Neural progenitor cell (in vitro differentiated cells): ENCODE results near the gene ASMT. TPM values are rescaled to one million over a fixed set of nuclear protein-coding genes. Genes with fewer than 3 reads are reported as not detected.

Experiments used
- DNase-seq: peaks from one replicate; pipeline ENCODE4 v3.0.0-alpha.2; 2016; ENCODE audit warnings: low spot score
- H2AFZ ChIP-seq: fragments of 200-600 bp; sonication (generic); replicated peaks from 2 replicates; pipeline ENCODE4 v1.6.1; 2016; ENCODE audit warnings: antibody characterized with exemption
- H3F3A ChIP-seq: fragments of 200-600 bp; sonication (generic); 2 replicates; pipeline ENCODE4 v1.6.1; 2016; ENCODE audit warnings: antibody characterized with exemption, low read depth
- H3K27ac ChIP-seq: fragments of 200-600 bp; sonication (generic); 2 replicates; pipeline ENCODE4 v1.5.1; 2016; ENCODE audit warnings: mild to moderate bottlenecking
- H3K27me3 ChIP-seq: fragments of 200-600 bp; sonication (generic); 2 replicates; pipeline ENCODE4 v1.6.1; 2016; ENCODE audit warnings: mild to moderate bottlenecking, moderate library complexity
- H3K36me3 ChIP-seq: fragments of 200-600 bp; sonication (generic); 2 replicates; pipeline ENCODE4 v1.5.1; 2016
- H3K4me1 ChIP-seq: fragments of 200-600 bp; sonication (generic); 2 replicates; pipeline ENCODE4 v1.6.1; 2016; ENCODE audit warnings: mixed run types
- H3K4me2 ChIP-seq: fragments of 200-600 bp; sonication (generic); 2 replicates; pipeline ENCODE4 v1.6.1; 2016
- H3K4me3 ChIP-seq: fragments of 200-600 bp; sonication (generic); 2 replicates; pipeline ENCODE4 v1.5.1; 2016
- H3K79me2 ChIP-seq: fragments of 200-600 bp; sonication (generic); 2 replicates; pipeline ENCODE4 v1.6.1; 2016; ENCODE audit warnings: low read depth
- H3K9ac ChIP-seq: fragments of 200-600 bp; sonication (generic); 2 replicates; pipeline ENCODE4 v1.6.1; 2016
- H3K9me3 ChIP-seq: fragments of 200-600 bp; sonication (generic); 2 replicates; pipeline ENCODE4 v1.5.1; 2016; ENCODE audit warnings: low read depth
- H4K20me1 ChIP-seq: fragments of 200-600 bp; sonication (generic); 2 replicates; pipeline ENCODE4 v1.6.1; 2016; ENCODE audit warnings: low read depth
- H3K27ac Mint-ChIP-seq: 3 replicates; pipeline ENCODE4 v1.8.0; 2021; ENCODE audit warnings: mixed read lengths
- H3K27me3 Mint-ChIP-seq: 2 replicates; pipeline ENCODE4 v1.8.0; 2022; ENCODE audit warnings: low read depth, mild to moderate bottlenecking, inconsistent platforms, moderate library complexity, mixed read lengths; ENCODE audit not compliant: insufficient read depth
- H3K36me3 Mint-ChIP-seq: 3 replicates; pipeline ENCODE4 v1.8.0; 2021; ENCODE audit warnings: mixed read lengths
- H3K4me1 Mint-ChIP-seq: 3 replicates; pipeline ENCODE4 v1.8.0; 2021; ENCODE audit warnings: mixed read lengths
- H3K4me3 Mint-ChIP-seq: 3 replicates; pipeline ENCODE4 v1.8.0; 2021; ENCODE audit warnings: mild to moderate bottlenecking, moderate library complexity, mixed read lengths
- H3K9me3 Mint-ChIP-seq: 3 replicates; pipeline ENCODE4 v1.8.0; 2020; ENCODE audit warnings: mixed read lengths
- EZH2 ChIP-seq: fragments of 200-600 bp; sonication (generic); IDR thresholded peaks from 2 replicates; pipeline ENCODE4 v1.6.1; 2017; ENCODE audit warnings: antibody characterized with exemption, mild to moderate bottlenecking, moderate library complexity
- EZH2phosphoT487 ChIP-seq: fragments of 200-600 bp; sonication (generic); IDR thresholded peaks from 2 replicates; pipeline ENCODE4 v1.6.1; 2017; ENCODE audit warnings: antibody characterized with exemption
- total RNA-seq: library from RNA; depleted of rRNA; stranded (reverse); fragments of >200 nt; gene quantifications from 2 replicates; pipeline ENCODE4 v1.2.3, GENCODE V29; 2015; ENCODE audit warnings: low replicate concordance
- TF ChIP-seq, protein P1 (sequence below): fragments of 200-600 bp; sonication (generic); IDR thresholded peaks from 2 replicates; pipeline ENCODE4 v1.5.1; 2017; ENCODE audit warnings: antibody characterized with exemption, mild to moderate bottlenecking

The ASMT gene
- total RNA-seq, 1 donor from 2014 or later = not detected

GRCh38 chrX:1598876-1599790 lies 15.7 kb upstream of the ASMT start:
- H3K27ac ChIP-seq = no peak overlapping the region
- H3K36me3 ChIP-seq = peaks cover 10% of the 10 kb centered on the region
- H3K9me3 ChIP-seq = no peaks in the 10 kb centered on the region
- H3K27me3 Mint-ChIP-seq = peaks cover 10% of the 10 kb centered on the region
- H3K27me3 ChIP-seq = no peaks in the 10 kb centered on the region
- H3K9me3 Mint-ChIP-seq = no peaks in the 10 kb centered on the region
- no peaks in the 10 kb centered on the region for H3K4me1 ChIP-seq
- no peak for DNase-seq
- H3K79me2 ChIP-seq = peaks cover 31% of the 10 kb centered on the region
- no peak for TF ChIP-seq EZH2
- no peak for TF ChIP-seq EZH2phosphoT487
- TF ChIP-seq, protein P1, sequence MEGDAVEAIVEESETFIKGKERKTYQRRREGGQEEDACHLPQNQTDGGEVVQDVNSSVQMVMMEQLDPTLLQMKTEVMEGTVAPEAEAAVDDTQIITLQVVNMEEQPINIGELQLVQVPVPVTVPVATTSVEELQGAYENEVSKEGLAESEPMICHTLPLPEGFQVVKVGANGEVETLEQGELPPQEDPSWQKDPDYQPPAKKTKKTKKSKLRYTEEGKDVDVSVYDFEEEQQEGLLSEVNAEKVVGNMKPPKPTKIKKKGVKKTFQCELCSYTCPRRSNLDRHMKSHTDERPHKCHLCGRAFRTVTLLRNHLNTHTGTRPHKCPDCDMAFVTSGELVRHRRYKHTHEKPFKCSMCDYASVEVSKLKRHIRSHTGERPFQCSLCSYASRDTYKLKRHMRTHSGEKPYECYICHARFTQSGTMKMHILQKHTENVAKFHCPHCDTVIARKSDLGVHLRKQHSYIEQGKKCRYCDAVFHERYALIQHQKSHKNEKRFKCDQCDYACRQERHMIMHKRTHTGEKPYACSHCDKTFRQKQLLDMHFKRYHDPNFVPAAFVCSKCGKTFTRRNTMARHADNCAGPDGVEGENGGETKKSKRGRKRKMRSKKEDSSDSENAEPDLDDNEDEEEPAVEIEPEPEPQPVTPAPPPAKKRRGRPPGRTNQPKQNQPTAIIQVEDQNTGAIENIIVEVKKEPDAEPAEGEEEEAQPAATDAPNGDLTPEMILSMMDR = no peak
- no peak overlapping the region for H3K4me3 ChIP-seq
- H2AFZ ChIP-seq = no peak overlapping the region
- peaks cover 37% of the 10 kb centered on the region for H3K36me3 Mint-ChIP-seq
- no peak overlapping the region for H3K4me2 ChIP-seq
- no peaks in the 10 kb centered on the region for H3F3A ChIP-seq
- no peaks in the 10 kb centered on the region for H3K4me1 Mint-ChIP-seq
- H3K27ac Mint-ChIP-seq = no peak overlapping the region
- no peak overlapping the region for H3K9ac ChIP-seq
- peaks cover 16% of the 10 kb centered on the region for H4K20me1 ChIP-seq
- H3K4me3 Mint-ChIP-seq = peak overlapping the region; percentile 57

- peaks cover 42% of the 10 kb centered on the region for H3K36me3 Mint-ChIP-seq
- H4K20me1 ChIP-seq = peaks cover 9% of the 10 kb centered on the region
- H3K9me3 Mint-ChIP-seq = no peaks in the 10 kb centered on the region
- no peak overlapping the region for H2AFZ ChIP-seq
- TF ChIP-seq EZH2 (no peak), EZH2phosphoT487 (no peak)
- TF ChIP-seq, protein P1 = no peak
- peaks cover 10% of the 10 kb centered on the region for H3K36me3 ChIP-seq
- no peaks in the 10 kb centered on the region for H3K27me3 ChIP-seq
- no peaks in the 10 kb centered on the region for H3K4me1 ChIP-seq
- H3K9ac ChIP-seq = no peak overlapping the region
- H3K27me3 Mint-ChIP-seq = peaks cover 10% of the 10 kb centered on the region
- no peak overlapping the region for H3K4me3 ChIP-seq
- H3K27ac Mint-ChIP-seq = no peak overlapping the region
- H3F3A ChIP-seq = peaks cover 4% of the 10 kb centered on the region
- no peaks in the 10 kb centered on the region for H3K9me3 ChIP-seq
- no peak overlapping the region for H3K27ac ChIP-seq
- H3K4me2 ChIP-seq = no peak overlapping the region
- no peak for DNase-seq
- H3K4me1 Mint-ChIP-seq = no peaks in the 10 kb centered on the region
- H3K79me2 ChIP-seq = peaks cover 24% of the 10 kb centered on the region
- no peak overlapping the region for H3K4me3 Mint-ChIP-seq
These were observed 15.0 kb upstream of the ASMT start for GRCh38 chrX:1599791-1600405.

GRCh38 chrX:1600406-1601050 lies 14.3 kb upstream of the ASMT start:
- Histone ChIP-seq H4K20me1 (peaks cover 7% of the 10 kb centered on the region), H3K4me2 (no peak overlapping the region), H3K4me1 (no peaks in the 10 kb centered on the region), H3K36me3 (peaks cover 10% of the 10 kb centered on the region), H3K4me3 (no peak overlapping the region), H2AFZ (no peak overlapping the region), H3K9ac (no peak overlapping the region), H3K27ac (no peak overlapping the region), H3K9me3 (no peaks in the 10 kb centered on the region), H3K79me2 (peaks cover 17% of the 10 kb centered on the region), H3K27me3 (no peaks in the 10 kb centered on the region), H3F3A (peaks cover 4% of the 10 kb centered on the region)
- Mint-ChIP-seq H3K4me3 (no peak overlapping the region), H3K4me1 (no peaks in the 10 kb centered on the region), H3K36me3 (peaks cover 39% of the 10 kb centered on the region), H3K27ac (no peak overlapping the region), H3K27me3 (peaks cover 10% of the 10 kb centered on the region), H3K9me3 (no peaks in the 10 kb centered on the region)
- TF ChIP-seq EZH2phosphoT487 (no peak), EZH2 (no peak)
- TF ChIP-seq, protein P1 = no peak
- DNase-seq = no peak
